NOMO-1 (cell line): ENCODE measurements around the gene DDR1.

Experiments
- DNase-seq, 2 experiments: peaks; one replicate each; lab custom pipeline; 2025; ENCODE audit not compliant: unreplicated experiment in 2 of 2; lab: John Stamatoyannopoulos, UW

The DDR1 gene

GRCh38 chr6:30942338-30943060 is 58.2 kb downstream of the DDR1 start:
- DNase-seq = no peak

GRCh38 chr6:30944051-30944450 is 59.7 kb downstream of the DDR1 start:
- no peak for DNase-seq

- no peak for DNase-seq
Observed at GRCh38 chr6:30945281-30945680, 61.0 kb downstream of the DDR1 start.

- DNase-seq = no peak
Observed at GRCh38 chr6:30947231-30947630, 62.9 kb downstream of the DDR1 start.

- no peak for DNase-seq
Observed at GRCh38 chr6:30948811-30949210, 64.5 kb downstream of the DDR1 start.
